Activated CD4-positive, alpha-beta T cell treated with anti-CD3 and anti-CD28 coated beads for 36 hours (primary cell): Measurements from ENCODE around the gene HLA-DQA1. TPM values are rescaled to one million over a fixed set of nuclear protein-coding genes. Genes with fewer than 3 reads are reported as not detected.
"Not testable (repeated sequence)": the region's sequence is repeated elsewhere in the genome, so short reads cannot be mapped to it uniquely, and the experiment has no call there.

ENCODE experiments used
- ATAC-seq: fragments of 200-7000 bp; cut with Tn5 transposase; one replicate; pipeline ENCODE4 v1.10.0; 2021; ENCODE audit warnings: mild to moderate bottlenecking, moderate library complexity
- CTCF ChIA-PET: fragments of 350-600 bp; sonication (Branson Sonifier 250); formaldehyde crosslinking; loops from one replicate; lab custom pipeline; 2021; ENCODE audit warnings: antibody characterized with exemption; lab: Charles Lee
- POLR2A ChIA-PET: fragments of 350-600 bp; sonication (Branson Sonifier 250); formaldehyde crosslinking; loops from one replicate; lab custom pipeline; 2021; ENCODE audit warnings: antibody characterized with exemption, inconsistent platforms; lab: Charles Lee
- DNase-seq: peaks from one replicate; pipeline ENCODE4 v3.0.0-alpha.2; 2020
- H3K27ac Mint-ChIP-seq: one replicate; pipeline ENCODE4 v1.8.0; 2021; ENCODE audit warnings: mixed read lengths
- H3K27me3 Mint-ChIP-seq: one replicate; pipeline ENCODE4 v1.8.0; 2021; ENCODE audit warnings: mixed read lengths
- H3K36me3 Mint-ChIP-seq: one replicate; pipeline ENCODE4 v1.8.0; 2021; ENCODE audit warnings: low read depth, mixed read lengths
- H3K4me1 Mint-ChIP-seq: one replicate; pipeline ENCODE4 v1.8.0; 2021; ENCODE audit warnings: mixed read lengths
- H3K4me3 Mint-ChIP-seq: one replicate; pipeline ENCODE4 v1.8.0; 2021; ENCODE audit warnings: mild to moderate bottlenecking, moderate library complexity, mixed read lengths
- H3K9me3 Mint-ChIP-seq: one replicate; pipeline ENCODE4 v1.8.0; 2021; ENCODE audit warnings: low read depth, mixed read lengths
- intact Hi-C, 2 experiments: fragments of 100-400 bp; cut with DNase I in 1 of 2; cut with micrococcal nuclease in 1 of 2; formaldehyde crosslinking; loops; one replicate each; pipeline versions ENCODE4 v1.14.2 to v1.15.1; 2022 to 2024; cut with DNase I, micrococcal nuclease
- total RNA-seq, 2 experiments: library from RNA; stranded (reverse); gene quantifications; one replicate each; pipeline ENCODE4 v1.2.3, GENCODE V29; 2021

The HLA-DQA1 gene
- under 1 TPM; 0.32 to 0.61 TPM for total RNA-seq

- no peak for ATAC-seq
- POLR2A ChIA-PET: interaction anchor here (0.7 kb wide), 1 partner anchor 1526 kb away, joined by 3 read pairs; no protein-coding TSS in a partner anchor
These were observed at the start of gene HLA-DQA1 for GRCh38 chr6:32637219-32637880. Gene HLA-DQA1, plus strand, starts transcription at chr6:32637406. Its CDS starts 53 bp downstream, at chr6:32637459.

GRCh38 chr6:32588156-32588555 lies 49.0 kb upstream of the HLA-DQA1 start:
- Mint-ChIP-seq H3K9me3 (no peaks in the 10 kb centered on the region), H3K36me3 (no peaks in the 10 kb centered on the region), H3K27me3 (no peaks in the 10 kb centered on the region), H3K4me3 (no peak overlapping the region), H3K27ac (no peak overlapping the region), H3K4me1 (peaks cover 12% of the 10 kb centered on the region)
- CTCF ChIA-PET: interaction anchor here (0.5 to 0.9 kb wide), 3 partner anchors 112 to 423 kb away, joined by 3 to 4 read pairs (median 3); no protein-coding TSS in a partner anchor
- POLR2A ChIA-PET: no interaction called here
- DNase-seq: no peak
- intact Hi-C loops: loop anchor here in 1 of 2 experiments (10.0 kb wide), 1 partner anchor 63 kb away; no protein-coding TSS in a partner anchor
- ATAC-seq: no peak

More at GRCh38 chr6:32637219-32637880, at the start of gene HLA-DQA1:
- no peak for DNase-seq
- H3K4me1 Mint-ChIP-seq: peaks cover 6% of the 10 kb centered on the region
- H3K27me3 Mint-ChIP-seq: peaks cover 2% of the 10 kb centered on the region
- no peaks in the 10 kb centered on the region for H3K9me3 Mint-ChIP-seq
- no peaks in the 10 kb centered on the region for H3K36me3 Mint-ChIP-seq
- intact Hi-C loops: no loop called here
- CTCF ChIA-PET: no interaction called here
- no peak within 1 kb of the TSS for H3K27ac Mint-ChIP-seq
- H3K4me3 Mint-ChIP-seq: no peak within 1 kb of the TSS

DNA sequence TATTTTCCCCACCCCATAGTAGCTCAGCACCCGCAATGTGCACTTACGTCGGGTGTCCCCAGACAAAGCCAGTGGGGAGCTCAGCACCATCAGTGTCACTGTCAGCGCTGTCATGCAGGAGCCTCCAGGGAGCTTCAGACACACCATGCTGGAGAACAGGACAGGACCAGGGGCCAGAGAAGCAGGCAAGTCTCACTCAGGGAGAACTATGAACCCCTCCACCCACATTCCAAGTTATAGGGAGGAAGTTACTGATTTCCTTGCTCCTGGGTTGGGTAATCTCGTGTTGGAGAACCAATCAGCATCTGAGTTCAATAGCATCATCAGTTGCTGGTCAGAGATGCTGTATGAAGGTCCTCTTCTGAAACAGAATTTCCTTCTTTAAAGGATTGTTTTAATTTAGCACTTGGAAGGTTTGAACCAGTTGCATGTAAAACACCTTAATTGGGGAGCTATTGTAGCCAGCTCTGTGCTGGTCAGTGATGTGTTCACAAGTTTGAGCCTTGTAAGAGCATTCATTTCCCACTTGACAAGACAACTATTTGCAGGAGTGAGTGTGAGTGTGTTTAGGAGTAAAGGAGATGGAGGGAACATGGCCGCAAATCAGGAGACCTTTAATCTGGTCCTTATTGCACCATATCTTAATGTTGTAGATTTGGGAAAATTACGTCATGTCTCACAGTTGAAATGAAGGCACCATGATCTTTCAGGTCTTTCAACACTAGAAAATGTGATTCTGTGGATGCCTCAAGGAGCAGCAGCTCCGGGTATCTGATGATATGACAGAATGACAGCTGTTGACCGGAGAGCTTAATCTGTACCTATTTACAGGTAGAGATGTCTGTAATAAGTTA lies 47.4 kb upstream of the HLA-DQA1 start, which contains the start of gene HLA-DRB1:
Gene HLA-DRB1 (minus strand): TSS at position 253 of the 854 bp plus-strand sequence. CDS start 106 bp downstream, at position 147.
- intact Hi-C loops: loop anchor here in 1 of 2 experiments (10.0 kb wide), 1 partner anchor 65 kb away; no protein-coding TSS in a partner anchor
- peak; percentile 29 for DNase-seq

DNA sequence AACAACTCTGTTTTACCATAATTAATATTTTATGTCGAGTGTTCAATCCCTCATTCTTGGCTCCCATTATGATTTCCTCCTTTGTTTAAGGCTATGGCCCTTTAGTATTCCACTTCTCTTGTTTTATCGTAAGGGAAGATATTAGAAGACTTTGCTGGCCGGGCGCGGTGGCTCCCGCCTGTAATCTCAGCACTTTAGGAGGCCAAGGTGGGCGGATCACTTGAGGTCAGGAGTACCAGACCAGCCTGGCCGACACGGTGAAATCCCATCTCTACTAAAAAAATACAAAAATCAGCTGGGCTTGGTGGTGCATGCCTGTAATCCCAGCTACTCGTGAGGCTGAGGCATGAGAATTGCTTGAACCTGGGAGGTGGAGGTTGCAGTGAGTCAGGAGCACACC lies 46.5 kb upstream of the HLA-DQA1 start:
- DNase-seq, H3K4me1 Mint-ChIP-seq, H3K27ac Mint-ChIP-seq, POLR2A ChIA-PET, intact Hi-C loops, H3K4me3 Mint-ChIP-seq, H3K36me3 Mint-ChIP-seq, H3K27me3 Mint-ChIP-seq, ATAC-seq, H3K9me3 Mint-ChIP-seq: not testable (repeated sequence)
- CTCF ChIA-PET: interaction anchor here (0.8 kb wide), 1 partner anchor 70 kb away, joined by 3 read pairs; no protein-coding TSS in a partner anchor

More for the DNA sequence above, 47.4 kb upstream of the HLA-DQA1 start, which contains the start of gene HLA-DRB1:
- no peaks in the 10 kb centered on the region for H3K36me3 Mint-ChIP-seq
- ChIA-PET CTCF (interaction anchor here (0.8 to 1.0 kb wide), 2 partner anchors 60 to 71 kb away, joined by 3 read pairs; partner anchors contain the start of gene HLA-DRB5), POLR2A (no interaction called here)
- H3K27me3 Mint-ChIP-seq: no peaks in the 10 kb centered on the region
- no peak within 1 kb of the TSS for H3K27ac Mint-ChIP-seq
- peaks cover 2% of the 10 kb centered on the region for H3K4me1 Mint-ChIP-seq
- ATAC-seq: peak; percentile 94
- H3K9me3 Mint-ChIP-seq: no peaks in the 10 kb centered on the region
- peak within 1 kb of the TSS; percentile 61 for H3K4me3 Mint-ChIP-seq

DNA sequence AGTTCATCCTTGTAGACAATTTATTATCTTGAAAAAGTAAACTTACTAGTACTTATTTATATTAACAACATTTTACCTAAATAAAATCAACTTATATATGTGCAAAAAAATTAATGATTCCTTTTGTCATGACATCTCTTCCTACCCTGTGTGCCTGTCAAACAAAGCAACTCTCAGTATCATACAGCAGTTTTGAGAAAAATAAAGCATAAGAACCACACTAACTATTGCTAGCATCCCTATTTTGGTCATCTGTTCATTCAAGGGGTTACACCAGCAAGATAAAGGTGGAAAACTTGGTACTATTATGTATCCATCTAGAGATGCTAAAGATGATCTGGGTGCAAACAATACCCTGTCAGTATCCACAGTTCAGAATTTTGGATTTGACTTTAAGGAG lies 40.2 kb upstream of the HLA-DQA1 start:
- Mint-ChIP-seq H3K4me1 (no peaks in the 10 kb centered on the region), H3K4me3 (no peak overlapping the region), H3K27me3 (no peaks in the 10 kb centered on the region), H3K27ac (no peak overlapping the region), H3K36me3 (no peaks in the 10 kb centered on the region), H3K9me3 (no peaks in the 10 kb centered on the region)
- CTCF ChIA-PET: interaction anchor here (0.6 kb wide), 1 partner anchor 133 kb away, joined by 4 read pairs; no protein-coding TSS in a partner anchor
- POLR2A ChIA-PET: no interaction called here
- intact Hi-C loops: no loop called here
- DNase-seq (no peak), ATAC-seq (no peak)

DNA sequence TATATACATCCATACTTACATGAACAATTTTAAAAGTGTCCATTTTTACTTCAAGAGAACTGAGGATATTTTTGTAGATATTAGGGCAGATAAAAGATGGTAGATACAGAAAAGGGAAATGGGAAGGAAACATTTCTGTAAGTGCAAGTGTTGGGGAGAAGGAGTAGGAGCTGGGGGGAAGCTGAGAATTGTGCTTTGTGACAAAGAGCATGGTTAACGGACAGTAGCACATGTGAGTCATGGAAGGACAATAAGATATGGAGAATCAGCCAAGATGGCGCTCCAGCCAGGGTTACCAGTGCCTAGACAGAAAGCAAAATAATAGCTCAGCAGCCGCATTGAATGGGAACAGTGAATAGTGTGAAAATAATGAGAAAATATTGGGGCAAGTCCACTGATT lies 34.8 kb upstream of the HLA-DQA1 start:
- DNase-seq: no peak
- POLR2A ChIA-PET: no interaction called here

DNA sequence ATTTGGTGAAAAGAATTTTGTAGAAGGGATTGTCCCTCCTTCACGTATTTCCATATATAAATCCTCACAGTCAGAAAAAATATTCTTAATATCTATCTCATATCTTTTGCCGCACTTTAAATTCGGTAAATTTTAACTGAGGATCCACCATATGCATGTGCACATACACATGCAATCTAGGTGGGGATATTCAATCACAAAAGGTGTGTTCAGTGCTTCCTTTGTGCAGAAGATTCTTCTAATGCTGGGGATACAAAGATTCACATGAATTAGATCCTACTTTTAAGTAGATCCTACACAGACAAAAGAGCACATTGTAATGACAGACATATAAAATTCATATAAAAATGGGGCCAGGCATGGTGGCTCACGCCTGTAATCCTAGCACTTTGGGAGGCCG lies 34.0 kb upstream of the HLA-DQA1 start:
- H3K27me3 Mint-ChIP-seq: peaks cover 6% of the 10 kb centered on the region
- ChIA-PET POLR2A (no interaction called here), CTCF (no interaction called here)
- peaks cover 24% of the 10 kb centered on the region for H3K4me1 Mint-ChIP-seq
- no peak overlapping the region for H3K4me3 Mint-ChIP-seq
- H3K36me3 Mint-ChIP-seq: no peaks in the 10 kb centered on the region
- ATAC-seq (no peak), DNase-seq (no peak)
- no peaks in the 10 kb centered on the region for H3K9me3 Mint-ChIP-seq
- H3K27ac Mint-ChIP-seq: no peak overlapping the region
- intact Hi-C loops: no loop called here

More for the DNA sequence above, 34.8 kb upstream of the HLA-DQA1 start:
- Mint-ChIP-seq H3K4me3 (no peak overlapping the region), H3K36me3 (no peaks in the 10 kb centered on the region), H3K4me1 (peaks cover 15% of the 10 kb centered on the region), H3K9me3 (no peaks in the 10 kb centered on the region), H3K27me3 (peaks cover 3% of the 10 kb centered on the region), H3K27ac (no peak overlapping the region)
- no peak for ATAC-seq
- CTCF ChIA-PET: interaction anchor here (0.7 kb wide), 1 partner anchor 155 kb away, joined by 3 read pairs; no protein-coding TSS in a partner anchor
- intact Hi-C loops: no loop called here

DNA sequence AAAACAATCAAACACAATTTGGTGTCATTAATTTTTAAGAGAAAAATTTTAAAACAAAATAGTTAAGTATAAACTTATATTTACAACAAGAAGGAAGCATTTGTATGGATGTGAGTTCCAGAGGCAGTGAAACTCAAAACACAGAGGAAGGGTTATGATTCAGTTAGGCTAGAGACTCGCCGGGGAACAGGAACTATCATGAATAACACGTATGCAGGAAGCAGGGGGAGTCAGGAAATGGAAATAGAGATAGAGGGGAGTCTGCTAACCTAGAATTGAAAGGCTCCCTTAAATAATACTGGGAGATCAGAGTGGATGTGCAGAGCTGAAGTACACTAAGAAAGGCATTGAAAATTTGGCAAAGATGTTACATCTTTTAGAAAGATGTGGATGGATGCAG lies 33.3 kb upstream of the HLA-DQA1 start:
- ChIA-PET CTCF (no interaction called here), POLR2A (no interaction called here)
- H3K36me3 Mint-ChIP-seq: no peaks in the 10 kb centered on the region
- DNase-seq: no peak
- H3K4me3 Mint-ChIP-seq: peak overlapping the region; percentile 2
- H3K27ac Mint-ChIP-seq: peak overlapping the region; percentile 48
- peaks cover 6% of the 10 kb centered on the region for H3K27me3 Mint-ChIP-seq
- peaks cover 26% of the 10 kb centered on the region for H3K4me1 Mint-ChIP-seq
- no peaks in the 10 kb centered on the region for H3K9me3 Mint-ChIP-seq
- no peak for ATAC-seq
- intact Hi-C loops: no loop called here

GRCh38 chr6:32604434-32604877 lies 32.8 kb upstream of the HLA-DQA1 start:
- peak; percentile 58 for ATAC-seq
- no peak for DNase-seq
- Mint-ChIP-seq H3K4me3 (no peak overlapping the region), H3K9me3 (no peaks in the 10 kb centered on the region), H3K27me3 (peaks cover 6% of the 10 kb centered on the region), H3K36me3 (no peaks in the 10 kb centered on the region), H3K4me1 (peaks cover 26% of the 10 kb centered on the region), H3K27ac (peak overlapping the region; percentile 48)
- intact Hi-C loops: no loop called here
- CTCF ChIA-PET: interaction anchor here (0.8 kb wide), 1 partner anchor 9 kb away, joined by 3 read pairs; no protein-coding TSS in a partner anchor
- POLR2A ChIA-PET: no interaction called here

GRCh38 chr6:32607263-32607987 lies 29.8 kb upstream of the HLA-DQA1 start:
- Mint-ChIP-seq H3K4me3 (no peak overlapping the region), H3K36me3 (no peaks in the 10 kb centered on the region), H3K9me3 (no peaks in the 10 kb centered on the region), H3K27ac (no peak overlapping the region), H3K4me1 (peaks cover 30% of the 10 kb centered on the region), H3K27me3 (peaks cover 6% of the 10 kb centered on the region)
- DNase-seq (no peak), ATAC-seq (no peak)
- intact Hi-C loops: no loop called here
- POLR2A ChIA-PET: no interaction called here
- CTCF ChIA-PET: no interaction called here

DNA sequence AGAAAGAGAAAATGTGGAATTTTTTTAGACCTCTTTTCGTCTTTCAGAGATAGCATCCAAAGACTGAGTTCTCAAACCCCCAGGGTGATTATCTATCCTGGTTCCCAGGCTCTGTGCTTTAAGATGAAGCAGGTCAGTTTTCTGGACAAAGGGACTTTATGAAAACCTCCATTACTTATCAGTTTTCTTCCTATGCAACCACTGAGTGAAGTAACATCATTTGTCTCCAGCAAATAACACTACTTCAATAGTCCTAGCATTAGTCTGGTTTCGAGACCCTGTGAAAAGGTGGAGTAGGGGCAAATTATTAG lies 29.3 kb upstream of the HLA-DQA1 start:
- intact Hi-C loops: no loop called here
- Mint-ChIP-seq H3K4me1 (peaks cover 30% of the 10 kb centered on the region), H3K4me3 (no peak overlapping the region), H3K36me3 (no peaks in the 10 kb centered on the region), H3K9me3 (no peaks in the 10 kb centered on the region), H3K27ac (no peak overlapping the region), H3K27me3 (peaks cover 6% of the 10 kb centered on the region)
- ChIA-PET POLR2A (no interaction called here), CTCF (no interaction called here)
- ATAC-seq: no peak
- no peak for DNase-seq
